NCI-H2227 treated with DMSO at 0.1 percent for 48 hours (cell line): ENCODE results near the gene ASB15.

Experiments used
- DNase-seq: peaks from one replicate; lab custom pipeline; 2025; lab: John Stamatoyannopoulos, UW

Gene ASB15

GRCh38 chr7:123663200-123663599 is 61.6 kb downstream of the ASB15 start:
- no peak for DNase-seq

GRCh38 chr7:123665157-123665556 is 63.5 kb downstream of the ASB15 start:
- no peak for DNase-seq

GRCh38 chr7:123665896-123666295 is 64.3 kb downstream of the ASB15 start:
- DNase-seq: no peak

- peak; percentile 5 for DNase-seq
Observed at GRCh38 chr7:123666492-123666891, 64.9 kb downstream of the ASB15 start.

- no peak for DNase-seq
Observed at GRCh38 chr7:123669485-123669884, 67.9 kb downstream of the ASB15 start.

- DNase-seq: no peak
Observed at GRCh38 chr7:123673137-123673732, 71.6 kb downstream of the ASB15 start.

- no peak for DNase-seq
Observed at GRCh38 chr7:123673752-123674398, 72.3 kb downstream of the ASB15 start.

- DNase-seq: no peak
Observed at GRCh38 chr7:123674399-123675180, 73.0 kb downstream of the ASB15 start.

GRCh38 chr7:123675181-123675473 is 73.5 kb downstream of the ASB15 start:
- DNase-seq: no peak

- DNase-seq: no peak
Observed at GRCh38 chr7:123677061-123677715, 75.6 kb downstream of the ASB15 start.

GRCh38 chr7:123679614-123680013 is 78.0 kb downstream of the ASB15 start:
- DNase-seq: no peak

GRCh38 chr7:123680580-123680979 is 79.0 kb downstream of the ASB15 start:
- DNase-seq: no peak

GRCh38 chr7:123681561-123681960 is 79.9 kb downstream of the ASB15 start:
- no peak for DNase-seq

- DNase-seq: peak; percentile 44
Observed at GRCh38 chr7:123682690-123683089, 81.1 kb downstream of the ASB15 start.

- no peak for DNase-seq
Observed at GRCh38 chr7:123687161-123687560, 85.5 kb downstream of the ASB15 start.

- no peak for DNase-seq
Observed at GRCh38 chr7:123687727-123688126, 86.1 kb downstream of the ASB15 start.
